ENCODE measurements around the gene CSNK2A1.

The CSNK2A1 gene

GRCh38 chr20:574297-574942 lies 30.8 kb upstream of the CSNK2A1 start:
- peaks cover 20% of the 10 kb centered on the region for H3K27me3 ChIP-seq (ENCODE audit: insufficient read depth, poor library complexity, severe bottlenecking)
- no peak overlapping the region for H3K27ac ChIP-seq (replicated peaks)

DNA sequence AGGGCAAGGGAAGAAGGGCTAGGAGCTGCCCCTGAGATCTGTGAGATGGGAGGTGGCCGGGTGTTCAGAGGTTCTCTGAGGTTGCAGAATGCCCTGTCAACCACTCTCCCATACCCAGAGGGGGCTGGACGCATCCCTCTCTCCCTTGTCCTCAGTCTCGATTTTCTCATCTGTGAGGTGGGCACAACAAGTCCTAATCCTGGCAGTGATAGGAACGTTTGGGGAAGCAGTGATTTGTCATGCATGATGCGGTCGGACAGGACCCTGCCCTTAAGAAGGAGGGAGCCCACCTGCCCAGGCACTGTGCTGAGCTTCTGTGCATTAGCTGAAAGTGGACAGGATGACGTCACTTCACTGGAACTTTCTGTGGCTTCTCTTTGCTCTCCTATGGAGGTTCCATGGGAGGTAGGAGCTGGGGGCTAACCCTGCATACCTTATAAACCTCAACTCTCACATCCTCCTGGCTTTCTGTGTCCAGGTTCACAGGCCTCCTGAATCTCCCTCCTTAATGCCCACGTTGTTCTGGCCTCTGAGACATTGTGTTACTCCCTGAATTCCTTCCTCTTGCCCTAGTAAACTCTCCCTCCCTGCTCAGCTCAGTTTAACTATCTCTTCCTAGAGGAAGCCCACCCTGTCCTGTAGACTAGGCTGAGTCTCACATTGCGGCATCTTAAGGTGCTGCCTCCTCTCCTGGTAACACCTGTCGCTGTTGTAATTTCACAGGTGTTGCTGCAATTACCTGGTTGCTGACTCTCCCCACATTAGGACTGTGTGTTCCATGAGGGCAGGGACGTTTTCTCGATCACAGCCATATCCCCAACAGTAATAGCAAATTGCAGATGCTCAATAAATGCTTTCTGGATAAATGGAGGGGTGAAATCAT lies 30.1 kb upstream of the CSNK2A1 start:
- no peak for DNase-seq (ENCODE audit: low read depth in 1 of 2, low spot score in 1 of 2)
- no peak overlapping the region for H3K4me3 ChIP-seq (replicated peaks; ENCODE audit: insufficient read depth, low read length)
- TF ChIP-seq, protein P1, sequence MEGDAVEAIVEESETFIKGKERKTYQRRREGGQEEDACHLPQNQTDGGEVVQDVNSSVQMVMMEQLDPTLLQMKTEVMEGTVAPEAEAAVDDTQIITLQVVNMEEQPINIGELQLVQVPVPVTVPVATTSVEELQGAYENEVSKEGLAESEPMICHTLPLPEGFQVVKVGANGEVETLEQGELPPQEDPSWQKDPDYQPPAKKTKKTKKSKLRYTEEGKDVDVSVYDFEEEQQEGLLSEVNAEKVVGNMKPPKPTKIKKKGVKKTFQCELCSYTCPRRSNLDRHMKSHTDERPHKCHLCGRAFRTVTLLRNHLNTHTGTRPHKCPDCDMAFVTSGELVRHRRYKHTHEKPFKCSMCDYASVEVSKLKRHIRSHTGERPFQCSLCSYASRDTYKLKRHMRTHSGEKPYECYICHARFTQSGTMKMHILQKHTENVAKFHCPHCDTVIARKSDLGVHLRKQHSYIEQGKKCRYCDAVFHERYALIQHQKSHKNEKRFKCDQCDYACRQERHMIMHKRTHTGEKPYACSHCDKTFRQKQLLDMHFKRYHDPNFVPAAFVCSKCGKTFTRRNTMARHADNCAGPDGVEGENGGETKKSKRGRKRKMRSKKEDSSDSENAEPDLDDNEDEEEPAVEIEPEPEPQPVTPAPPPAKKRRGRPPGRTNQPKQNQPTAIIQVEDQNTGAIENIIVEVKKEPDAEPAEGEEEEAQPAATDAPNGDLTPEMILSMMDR (IDR thresholded peaks at IDR 0.05; ENCODE audit: insufficient read depth, low read length), result no peak
- no peak for TF ChIP-seq REST (IDR thresholded peaks at IDR 0.05; ENCODE audit: insufficient replicate concordance, low read depth)
- no peak for TF ChIP-seq POLR2AphosphoS5 (IDR thresholded peaks at IDR 0.05; ENCODE audit: low read depth)
- TF ChIP-seq GABPA (IDR thresholded peaks at IDR 0.05; ENCODE audit: low read depth), result no peak
- TF ChIP-seq SPI1 (IDR thresholded peaks at IDR 0.05; ENCODE audit: borderline replicate concordance, low read depth), result no peak
- H3K27me3 ChIP-seq (ENCODE audit: insufficient read depth, poor library complexity, severe bottlenecking), result peaks cover 22% of the 10 kb centered on the region
- H3K27ac ChIP-seq (replicated peaks), result no peak overlapping the region

More at GRCh38 chr20:574297-574942, 30.8 kb upstream of the CSNK2A1 start:
- H3K4me3 ChIP-seq (replicated peaks; ENCODE audit: insufficient read depth, low read length), result no peak overlapping the region
- DNase-seq (ENCODE audit: low read depth in 1 of 2, low spot score in 1 of 2), result no peak
- TF ChIP-seq REST (IDR thresholded peaks at IDR 0.05; ENCODE audit: insufficient replicate concordance, low read depth) (no peak), GABPA (IDR thresholded peaks at IDR 0.05; ENCODE audit: low read depth) (no peak), SPI1 (IDR thresholded peaks at IDR 0.05; ENCODE audit: borderline replicate concordance, low read depth) (no peak)

DNA sequence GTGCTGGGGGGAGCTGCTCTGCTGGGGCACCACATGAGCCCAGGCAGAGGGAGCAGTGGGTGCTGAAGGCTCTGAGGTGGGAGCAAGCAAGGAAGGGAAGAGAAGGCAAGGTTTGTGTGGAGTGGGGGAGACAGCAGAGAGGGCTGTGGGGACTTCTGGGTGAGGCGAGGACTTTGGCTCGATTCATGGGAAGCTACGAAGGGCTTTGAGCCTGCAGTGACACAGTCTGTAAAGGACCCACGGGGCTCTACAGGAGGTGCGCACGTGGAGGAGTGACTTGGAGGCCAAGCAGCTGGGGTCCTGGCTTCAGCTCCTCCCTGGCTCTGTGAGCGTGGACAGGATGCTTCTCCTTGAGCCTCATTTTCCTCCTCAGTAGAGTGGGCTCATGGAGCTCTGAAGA lies 29.1 kb upstream of the CSNK2A1 start:
- H3K27me3 ChIP-seq (ENCODE audit: insufficient read depth, poor library complexity, severe bottlenecking), result peaks cover 29% of the 10 kb centered on the region
- H3K27ac ChIP-seq (replicated peaks), result no peak overlapping the region
- no peak overlapping the region for H3K4me3 ChIP-seq (replicated peaks; ENCODE audit: insufficient read depth, low read length)
- no peak for TF ChIP-seq SPI1 (IDR thresholded peaks at IDR 0.05; ENCODE audit: borderline replicate concordance, low read depth)
- TF ChIP-seq, protein P1 (IDR thresholded peaks at IDR 0.05; ENCODE audit: insufficient read depth, low read length), result no peak
- no peak for TF ChIP-seq GABPA (IDR thresholded peaks at IDR 0.05; ENCODE audit: low read depth)
- no peak for TF ChIP-seq REST (IDR thresholded peaks at IDR 0.05; ENCODE audit: insufficient replicate concordance, low read depth)
- TF ChIP-seq POLR2AphosphoS5 (IDR thresholded peaks at IDR 0.05; ENCODE audit: low read depth), result no peak
- DNase-seq (ENCODE audit: low read depth in 1 of 2, low spot score in 1 of 2), result no peak
